Erythroblast (primary cell): ENCODE measurements around the gene CLEC7A.

Experiments
- GATA1 ChIP-seq: IDR thresholded peaks from 2 replicates; pipeline ENCODE4 v1.6.1; 2011; ENCODE audit warnings: low read depth, mild to moderate bottlenecking, control low read depth, low read length, moderate library complexity
- POLR2A ChIP-seq: IDR thresholded peaks from 2 replicates; pipeline ENCODE4 v1.6.1; 2011; ENCODE audit warnings: mild to moderate bottlenecking, low read length

- TF ChIP-seq POLR2A (no peak), GATA1 (no peak)
Observed at GRCh38 chr12:10086387-10086786, 43.6 kb downstream of the CLEC7A start.
